ENCODE data around the gene ANGEL1. TPM values are rescaled to one million over a fixed set of nuclear protein-coding genes. Genes with fewer than 3 reads are reported as not detected.
A peak's percentile ranks its signal among the peaks of the same experiment; 100 is the strongest.

The ANGEL1 gene
- total RNA-seq, 6 experiments from 2014 or later, result 9.3 to 17.8 (median 14.4) TPM

DNA sequence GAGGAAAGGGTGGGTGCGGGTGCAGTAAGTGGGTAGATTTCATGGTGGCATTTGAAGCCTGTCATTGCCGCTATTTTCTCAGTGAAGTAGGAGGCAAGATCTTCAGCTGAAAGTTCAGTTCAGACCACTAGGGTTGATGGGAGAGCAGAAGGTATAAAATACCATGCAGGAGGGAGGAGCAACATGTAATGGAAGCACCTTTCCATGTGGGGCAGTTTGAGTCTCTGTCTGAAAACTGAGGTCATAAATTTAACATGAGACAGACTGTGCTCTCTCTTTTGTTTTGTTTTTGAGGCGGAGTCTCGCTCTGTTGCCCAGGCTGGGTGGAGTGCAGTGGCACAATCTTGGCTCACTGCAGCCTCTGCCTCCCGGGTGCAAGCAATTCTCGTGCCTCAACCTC lies 36.2 kb upstream of the ANGEL1 start:
- 63% methylated on average over 4 of the region's 6 CpGs for WGBS (ENCODE audit: insufficient coverage, low coverage, low lambda C conversion rate, missing lambda C conversion rate)
- intact Hi-C loops (cut with DNase I), result no loop called here
- ATAC-seq (no peak), DNase-seq (no peak)
- no peak overlapping the region for H3K4me3 ChIP-seq
- no peaks in the 10 kb centered on the region for H3K9me3 ChIP-seq
- TF ChIP-seq, protein P1, sequence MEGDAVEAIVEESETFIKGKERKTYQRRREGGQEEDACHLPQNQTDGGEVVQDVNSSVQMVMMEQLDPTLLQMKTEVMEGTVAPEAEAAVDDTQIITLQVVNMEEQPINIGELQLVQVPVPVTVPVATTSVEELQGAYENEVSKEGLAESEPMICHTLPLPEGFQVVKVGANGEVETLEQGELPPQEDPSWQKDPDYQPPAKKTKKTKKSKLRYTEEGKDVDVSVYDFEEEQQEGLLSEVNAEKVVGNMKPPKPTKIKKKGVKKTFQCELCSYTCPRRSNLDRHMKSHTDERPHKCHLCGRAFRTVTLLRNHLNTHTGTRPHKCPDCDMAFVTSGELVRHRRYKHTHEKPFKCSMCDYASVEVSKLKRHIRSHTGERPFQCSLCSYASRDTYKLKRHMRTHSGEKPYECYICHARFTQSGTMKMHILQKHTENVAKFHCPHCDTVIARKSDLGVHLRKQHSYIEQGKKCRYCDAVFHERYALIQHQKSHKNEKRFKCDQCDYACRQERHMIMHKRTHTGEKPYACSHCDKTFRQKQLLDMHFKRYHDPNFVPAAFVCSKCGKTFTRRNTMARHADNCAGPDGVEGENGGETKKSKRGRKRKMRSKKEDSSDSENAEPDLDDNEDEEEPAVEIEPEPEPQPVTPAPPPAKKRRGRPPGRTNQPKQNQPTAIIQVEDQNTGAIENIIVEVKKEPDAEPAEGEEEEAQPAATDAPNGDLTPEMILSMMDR (IDR thresholded peaks at IDR 0.05), result no peak
- no peak for TF ChIP-seq POLR2A (IDR thresholded peaks at IDR 0.05)
- H3K4me1 ChIP-seq, result no peaks in the 10 kb centered on the region
- H3K36me3 ChIP-seq, result no peaks in the 10 kb centered on the region
- no peak overlapping the region for H3K27ac ChIP-seq
- H3K27me3 ChIP-seq, result no peaks in the 10 kb centered on the region

DNA sequence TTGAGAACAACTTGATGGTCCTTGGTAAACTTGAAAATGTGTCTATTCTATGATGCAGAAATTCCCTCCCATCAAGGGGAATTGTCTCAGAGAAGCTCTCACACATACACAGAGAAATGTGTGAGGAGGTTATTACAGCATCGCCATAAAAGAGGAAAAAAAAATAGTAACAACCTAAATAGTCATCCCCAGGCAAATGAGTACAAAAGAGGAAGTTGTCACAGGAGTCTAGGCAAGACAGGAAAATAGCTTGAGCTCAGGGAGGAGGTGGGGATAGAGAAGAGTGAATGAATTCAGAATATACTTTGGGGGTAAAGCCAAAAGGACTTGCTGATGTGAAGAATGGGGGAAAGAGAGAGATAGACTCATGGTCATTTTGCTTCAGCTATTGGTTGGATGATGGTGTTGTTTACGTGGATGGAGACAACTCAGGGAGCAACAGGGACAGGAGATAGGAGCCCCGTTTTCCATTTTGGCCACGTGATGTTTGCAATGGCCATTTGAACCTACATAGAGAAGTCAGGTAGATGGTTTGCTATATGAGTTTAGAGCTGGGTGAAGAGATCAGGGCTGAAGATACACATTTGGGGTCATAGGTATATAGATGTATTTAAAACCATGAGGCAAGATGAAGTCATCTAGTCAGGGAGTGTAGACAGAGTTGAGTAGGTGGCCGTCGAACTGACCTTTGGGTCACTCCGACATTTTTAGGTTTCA lies 33.8 kb upstream of the ANGEL1 start:
- Histone ChIP-seq H3K27ac (no peak overlapping the region), H3K27me3 (no peaks in the 10 kb centered on the region), H3K9me3 (no peaks in the 10 kb centered on the region), H3K36me3 (no peaks in the 10 kb centered on the region), H3K4me1 (no peaks in the 10 kb centered on the region), H3K4me3 (no peak overlapping the region)
- intact Hi-C loops (cut with DNase I), result no loop called here
- ATAC-seq (no peak), DNase-seq (no peak)
- 69% methylated on average over 6 of the region's 7 CpGs for WGBS (ENCODE audit: insufficient coverage, low coverage, low lambda C conversion rate, missing lambda C conversion rate)
- TF ChIP-seq, protein P1 (IDR thresholded peaks at IDR 0.05), result no peak
- no peak for TF ChIP-seq POLR2A (IDR thresholded peaks at IDR 0.05)

DNA sequence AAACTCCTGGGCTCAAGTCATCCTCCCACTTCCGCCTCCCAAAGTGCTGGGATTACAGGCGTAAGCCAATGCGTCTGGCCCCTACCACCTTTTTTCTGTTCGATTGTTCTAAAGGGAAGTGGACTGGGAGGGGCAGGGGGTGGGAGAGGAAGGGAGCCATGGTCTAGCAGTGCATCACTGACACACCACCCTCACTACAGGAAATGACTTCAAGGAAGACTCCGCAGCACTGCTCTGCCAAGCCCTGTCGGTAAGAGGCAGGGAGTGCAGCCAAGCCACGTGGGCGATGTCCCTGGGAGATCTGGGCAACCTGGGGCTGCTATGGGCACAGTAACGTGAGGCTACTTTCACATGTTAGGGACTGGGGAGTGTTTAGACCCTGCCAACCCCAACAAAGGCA lies 31.5 kb upstream of the ANGEL1 start:
- intact Hi-C loops (cut with DNase I), result no loop called here
- H3K36me3 ChIP-seq, result no peaks in the 10 kb centered on the region
- no peak for TF ChIP-seq POLR2A (IDR thresholded peaks at IDR 0.05)
- TF ChIP-seq, protein P1 (IDR thresholded peaks at IDR 0.05), result peak in 1 of 4 donors; percentile 33
- H3K4me1 ChIP-seq, result no peaks in the 10 kb centered on the region
- no peak overlapping the region for H3K4me3 ChIP-seq
- peak; percentile 58 to 69 (median 61) for DNase-seq
- H3K27ac ChIP-seq, result peak overlapping the region in 1 of 3 donors; percentile 38
- 41% methylated on average over 9 of the region's 9 CpGs for WGBS (ENCODE audit: insufficient coverage, low coverage, low lambda C conversion rate, missing lambda C conversion rate)
- H3K27me3 ChIP-seq, result no peaks in the 10 kb centered on the region
- ATAC-seq, result peak; percentile 80 to 97 (median 88)
- H3K9me3 ChIP-seq, result no peaks in the 10 kb centered on the region

DNA sequence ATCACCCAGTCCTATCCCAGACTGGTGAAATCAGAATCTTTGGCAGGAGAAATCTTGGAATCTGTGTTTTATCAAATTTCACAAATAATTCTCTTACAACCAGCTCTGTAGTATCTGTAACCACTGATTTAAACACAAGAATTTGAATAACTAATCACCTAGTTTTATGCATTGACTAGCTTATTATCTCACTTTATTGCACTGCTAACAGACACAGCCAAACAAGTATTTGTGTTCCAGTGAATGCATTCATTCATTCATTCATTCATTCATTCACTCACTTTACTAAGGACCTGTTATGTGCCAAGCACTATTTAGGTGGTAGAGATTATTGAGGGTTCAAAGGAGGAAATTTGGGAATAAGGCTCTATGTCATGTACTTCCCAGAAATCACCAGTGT lies 29.7 kb upstream of the ANGEL1 start:
- Histone ChIP-seq H3K4me3 (no peak overlapping the region), H3K27me3 (no peaks in the 10 kb centered on the region), H3K4me1 (no peaks in the 10 kb centered on the region), H3K27ac (no peak overlapping the region), H3K36me3 (no peaks in the 10 kb centered on the region), H3K9me3 (no peaks in the 10 kb centered on the region)
- DNase-seq, result no peak
- no peak for TF ChIP-seq POLR2A (IDR thresholded peaks at IDR 0.05)
- TF ChIP-seq, protein P1 (IDR thresholded peaks at IDR 0.05), result no peak
- no peak for ATAC-seq
- intact Hi-C loops (cut with DNase I), result no loop called here
